Small intestine (tissue), 7 donors: ENCODE results near the gene ZNF770. TPM values are rescaled to one million over a fixed set of nuclear protein-coding genes. Genes with fewer than 3 reads are reported as not detected.
"Not testable (repeated sequence)": the region's sequence is repeated elsewhere in the genome, so short reads cannot be mapped to it uniquely, and the experiment has no call there.

Experiments used
- DNase-seq, 2 donors: peaks; one replicate each; pipeline versions ENCODE4 v3.0.0 to v3.0.0-alpha.2; 2013
- FAIRE-seq: peaks from 2 replicates; lab custom pipeline; 2012; peaks lifted over from hg19 to GRCh38; lab: Jason Lieb, UNC
- H3K27ac ChIP-seq, 3 donors: one replicate each; pipeline ENCODE4 v1.5.1; 2013; ENCODE audit warnings: low read length in 2 of 3, mild to moderate bottlenecking in 2 of 3, control low read depth in 1 of 3, inconsistent platforms in 1 of 3, low read depth in 1 of 3, moderate library complexity in 1 of 3
- H3K27me3 ChIP-seq, 3 donors: one replicate each; pipeline ENCODE4 v1.6.1; 2013; ENCODE audit warnings: low read length in 3 of 3, inconsistent platforms in 1 of 3; ENCODE audit not compliant: control insufficient read depth in 3 of 3, insufficient read depth in 3 of 3
- H3K36me3 ChIP-seq, 3 donors: one replicate each; pipeline ENCODE4 v1.6.1; 2013; ENCODE audit warnings: low read length in 3 of 3, inconsistent platforms in 1 of 3, low read depth in 1 of 3, mild to moderate bottlenecking in 1 of 3, moderate library complexity in 1 of 3; ENCODE audit not compliant: control insufficient read depth in 3 of 3, insufficient read depth in 2 of 3
- H3K4me1 ChIP-seq, 3 donors: one replicate each; pipeline ENCODE4 v1.6.1; 2013; ENCODE audit warnings: low read length in 2 of 3, inconsistent platforms in 1 of 3, low read depth in 1 of 3, mild to moderate bottlenecking in 1 of 3, moderate library complexity in 1 of 3; ENCODE audit not compliant: control insufficient read depth in 3 of 3, insufficient read depth in 2 of 3
- H3K4me3 ChIP-seq, 3 donors: one replicate each; pipeline ENCODE4 v1.5.1; 2013; ENCODE audit warnings: low read length in 3 of 3, control low read depth in 1 of 3, inconsistent platforms in 1 of 3, low read depth in 1 of 3, mild to moderate bottlenecking in 1 of 3, moderate library complexity in 1 of 3
- H3K9me3 ChIP-seq, 2 donors: one replicate each; pipeline ENCODE4 v1.6.1; 2013; ENCODE audit warnings: low read depth in 1 of 2, low read length in 1 of 2; ENCODE audit not compliant: control insufficient read depth in 2 of 2, insufficient read depth in 1 of 2
- WGBS, 3 donors: extraction: QIAGEN DNeasy Blood & Tissue Kit; methylation state at CpG; one replicate each; pipeline ENCODE4 v1.1.7; 2013; 5-methylcytosine and 5-hydroxymethylcytosine counted together
- polyA plus RNA-seq, 4 donors: library from polyadenylated mRNA; stranded (reverse) in 3 of 4; unstranded in 1 of 4; fragments of 200-250 nt in 3 of 4; fragments of 120-200 nt in 1 of 4; gene quantifications; one replicate each; pipeline versions ENCODE4 v1.2.1 to v1.2.3, GENCODE V29; 2013
- donor health status: healthy with polysubstance abuse.
- donor health status: control.
- donor health status: control.
- donor health status: Bipolar disorder and iron deficiency.
- donor health status: healthy.

The ZNF770 gene
- polyA plus RNA-seq, 4 donors: 6.2 to 35.8 (median 9.9) TPM

DNA sequence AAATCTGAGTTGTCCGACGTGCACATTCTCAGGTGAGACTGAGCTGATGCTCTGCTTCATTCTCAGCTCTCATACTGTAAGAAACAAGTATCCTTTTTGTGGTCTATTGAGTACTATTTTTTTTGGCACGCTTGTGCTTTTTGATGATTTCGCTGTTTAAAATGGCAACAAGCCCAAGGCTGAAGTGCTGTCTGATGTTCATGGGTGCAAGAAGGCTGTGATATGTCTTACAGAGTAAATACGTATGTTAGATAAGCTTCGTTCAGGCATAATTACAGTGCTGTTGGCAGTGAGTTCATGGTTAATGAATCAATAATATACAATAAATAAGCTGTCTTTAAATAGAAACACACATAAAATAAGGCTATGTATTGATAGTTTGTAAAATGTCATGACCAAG is 45.7 kb downstream of the ZNF770 start:
- no peaks in the 10 kb centered on the region for H3K27me3 ChIP-seq
- no peaks in the 10 kb centered on the region for H3K4me1 ChIP-seq
- no peaks in the 10 kb centered on the region for H3K9me3 ChIP-seq
- no peak overlapping the region for H3K4me3 ChIP-seq
- H3K36me3 ChIP-seq: peaks cover 3 to 17% (median 10%) of the 10 kb centered on the region in 3 donors
- no peak for DNase-seq
- FAIRE-seq: no peak
- 50 to 56% (median 52%) methylated on average over 6 of the region's 6 CpGs for WGBS, 3 donors
- no peak overlapping the region for H3K27ac ChIP-seq

DNA sequence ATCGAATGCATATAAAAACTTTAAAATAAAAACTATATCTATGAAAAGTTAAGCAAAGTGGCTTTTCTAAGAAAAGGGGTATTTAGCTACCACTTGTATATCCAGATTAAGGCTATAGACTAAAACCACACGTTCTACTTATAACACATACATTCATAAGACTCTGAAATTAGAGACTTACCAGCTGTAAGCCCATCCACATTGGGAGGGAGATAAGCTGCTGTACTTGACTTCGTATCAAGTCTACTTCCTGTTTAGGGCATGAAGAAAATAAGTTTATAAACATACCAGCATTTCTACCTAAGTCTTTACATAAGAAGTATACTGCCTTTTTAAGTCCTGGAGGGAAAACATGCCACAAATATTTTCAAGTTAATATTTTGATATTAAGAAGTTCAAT is 46.3 kb downstream of the ZNF770 start:
- Histone ChIP-seq H3K4me3 (no peak overlapping the region), H3K9me3 (no peaks in the 10 kb centered on the region), H3K27ac (no peak overlapping the region), H3K4me1 (no peaks in the 10 kb centered on the region), H3K27me3 (no peaks in the 10 kb centered on the region), H3K36me3 (peaks cover 3 to 21% (median 10%) of the 10 kb centered on the region in 3 donors)
- 72 to 82% (median 76%) methylated on average over 3 of the region's 3 CpGs for WGBS, 3 donors
- DNase-seq (no peak), FAIRE-seq (peak; percentile 26)

DNA sequence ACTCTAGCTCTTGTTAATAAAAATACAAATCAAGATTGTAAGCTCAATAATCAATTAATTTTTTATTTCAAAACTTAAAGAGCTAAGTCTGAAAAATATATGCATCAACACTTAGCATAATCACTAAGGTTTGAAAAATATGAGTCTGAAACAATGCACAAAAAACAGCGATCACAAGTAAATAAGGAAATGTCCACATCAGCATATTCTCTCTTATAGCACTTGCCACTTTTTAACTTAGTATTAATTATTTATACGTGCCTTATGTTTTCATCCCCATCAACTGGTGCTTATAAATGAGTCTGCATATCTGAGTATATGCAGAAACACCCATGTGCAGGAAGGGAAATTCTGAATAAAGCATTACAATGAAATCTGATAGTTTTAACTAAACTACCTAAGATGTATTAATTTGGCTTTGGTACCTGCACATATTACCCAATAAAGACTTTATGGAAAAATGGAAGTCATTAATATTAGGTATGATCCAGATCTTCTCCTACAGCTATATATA is 46.8 kb downstream of the ZNF770 start:
- no peaks in the 10 kb centered on the region for H3K4me1 ChIP-seq
- H3K36me3 ChIP-seq: peaks cover 3 to 21% (median 11%) of the 10 kb centered on the region in 3 donors
- no peaks in the 10 kb centered on the region for H3K9me3 ChIP-seq
- H3K4me3 ChIP-seq: no peak overlapping the region
- H3K27me3 ChIP-seq: no peaks in the 10 kb centered on the region
- H3K27ac ChIP-seq: no peak overlapping the region
- FAIRE-seq (peak; percentile 74), DNase-seq (no peak)
- 95 to 100% (median 98%) methylated on average over 2 of the region's 2 CpGs for WGBS, 3 donors

DNA sequence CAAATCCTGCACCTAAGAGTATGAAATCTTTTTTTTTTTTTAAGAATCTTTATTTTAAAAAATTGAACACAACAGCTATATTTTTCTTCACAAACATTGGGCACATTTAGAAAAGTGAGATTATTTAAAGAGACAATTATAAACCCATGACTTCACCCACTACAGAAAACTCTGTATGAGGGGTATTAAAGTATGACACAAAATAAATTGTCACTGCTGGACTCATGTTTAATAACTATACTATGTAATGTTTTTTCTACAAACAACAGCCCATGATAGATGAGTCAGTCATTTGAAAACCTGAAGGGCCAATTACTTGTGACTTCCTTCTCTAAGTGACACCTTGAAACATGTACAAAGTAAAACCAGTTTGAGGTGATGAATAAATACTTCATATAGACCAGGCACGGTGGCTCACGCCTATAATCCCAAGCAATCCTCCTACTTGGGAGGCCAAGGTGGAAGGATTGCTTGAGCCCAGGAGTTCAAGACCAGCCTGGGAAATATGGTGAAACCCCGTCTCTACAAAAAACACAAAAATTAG is 54.6 kb downstream of the ZNF770 start:
- peaks cover 4 to 27% (median 18%) of the 10 kb centered on the region in 3 donors for H3K36me3 ChIP-seq
- DNase-seq: no peak
- WGBS, 3 donors: 90 to 92% (median 92%) methylated on average over 3 of the region's 3 CpGs
- no peak overlapping the region for H3K27ac ChIP-seq
- no peak overlapping the region for H3K4me3 ChIP-seq
- FAIRE-seq: no peak
- H3K27me3 ChIP-seq: no peaks in the 10 kb centered on the region
- no peaks in the 10 kb centered on the region for H3K4me1 ChIP-seq
- H3K9me3 ChIP-seq: no peaks in the 10 kb centered on the region

DNA sequence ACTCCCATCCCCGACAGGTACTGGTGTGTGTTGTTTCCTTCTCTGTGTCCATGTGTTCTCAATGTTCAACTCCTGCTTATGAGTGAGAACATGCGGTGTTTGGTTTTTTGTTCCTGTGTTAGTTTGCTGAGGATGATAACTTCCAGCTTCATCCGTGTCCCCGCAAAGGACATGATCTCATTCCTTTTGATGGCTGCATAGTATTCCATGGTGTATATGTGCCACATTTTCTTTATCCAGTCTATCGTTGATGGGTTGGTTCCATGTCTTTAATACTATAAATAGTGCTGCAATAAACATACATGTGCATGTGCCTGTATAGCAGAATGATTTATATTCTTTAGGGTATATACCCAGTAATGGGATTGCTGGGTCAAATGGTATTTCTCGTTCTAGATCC is 59.7 kb downstream of the ZNF770 start:
- H3K36me3 ChIP-seq: peaks cover 7 to 14% (median 13%) of the 10 kb centered on the region in 3 donors
- WGBS, 3 donors: 97 to 99% (median 98%) methylated on average over 6 of the region's 6 CpGs

More for the DNA sequence above, 59.7 kb downstream of the ZNF770 start:
- H3K27me3 ChIP-seq, DNase-seq, H3K4me1 ChIP-seq, H3K27ac ChIP-seq, H3K9me3 ChIP-seq, H3K4me3 ChIP-seq, FAIRE-seq: not testable (repeated sequence)

Other genes with a start within 250 kb of the ZNF770 start
- under 1 TPM in 2 of 4 donors, not detected in 2; 0.03 to 0.04 TPM for gene GJD2, start 233.3 kb downstream of the ZNF770 start, polyA plus RNA-seq
- gene ACTC1, start 192.7 kb downstream of the ZNF770 start, polyA plus RNA-seq: 10 to 100 TPM in 2 of 4 donors, under 1 TPM in 2; 0.27 to 35.1 (median 10.7) TPM
- gene AQR, start 18.5 kb downstream of the ZNF770 start, polyA plus RNA-seq: 10 to 100 TPM in 1 of 4 donors, 1 to 10 TPM in 3; 6.8 to 26.5 (median 8.7) TPM
- gene NANOGP8, start 97.0 kb upstream of the ZNF770 start, polyA plus RNA-seq: under 1 TPM in 1 of 4 donors, not detected in 3; 0.37 TPM